GM19023 (cell line): ENCODE results near the gene KLK5.
"Not testable (repeated sequence)": the region's sequence is repeated elsewhere in the genome, so short reads cannot be mapped to it uniquely, and the experiment has no call there.

Experiments used
- ATAC-seq: cut with Tn5 transposase; IDR thresholded peaks from one replicate; pipeline ENCODE4 v1.9.1; 2021; ENCODE audit warnings: mild to moderate bottlenecking, moderate library complexity; ENCODE audit not compliant: unreplicated experiment

KLK5 gene

GRCh38 chr19:50896089-50896590 is 56.7 kb downstream of the KLK5 start:
- not testable (repeated sequence) for ATAC-seq

DNA sequence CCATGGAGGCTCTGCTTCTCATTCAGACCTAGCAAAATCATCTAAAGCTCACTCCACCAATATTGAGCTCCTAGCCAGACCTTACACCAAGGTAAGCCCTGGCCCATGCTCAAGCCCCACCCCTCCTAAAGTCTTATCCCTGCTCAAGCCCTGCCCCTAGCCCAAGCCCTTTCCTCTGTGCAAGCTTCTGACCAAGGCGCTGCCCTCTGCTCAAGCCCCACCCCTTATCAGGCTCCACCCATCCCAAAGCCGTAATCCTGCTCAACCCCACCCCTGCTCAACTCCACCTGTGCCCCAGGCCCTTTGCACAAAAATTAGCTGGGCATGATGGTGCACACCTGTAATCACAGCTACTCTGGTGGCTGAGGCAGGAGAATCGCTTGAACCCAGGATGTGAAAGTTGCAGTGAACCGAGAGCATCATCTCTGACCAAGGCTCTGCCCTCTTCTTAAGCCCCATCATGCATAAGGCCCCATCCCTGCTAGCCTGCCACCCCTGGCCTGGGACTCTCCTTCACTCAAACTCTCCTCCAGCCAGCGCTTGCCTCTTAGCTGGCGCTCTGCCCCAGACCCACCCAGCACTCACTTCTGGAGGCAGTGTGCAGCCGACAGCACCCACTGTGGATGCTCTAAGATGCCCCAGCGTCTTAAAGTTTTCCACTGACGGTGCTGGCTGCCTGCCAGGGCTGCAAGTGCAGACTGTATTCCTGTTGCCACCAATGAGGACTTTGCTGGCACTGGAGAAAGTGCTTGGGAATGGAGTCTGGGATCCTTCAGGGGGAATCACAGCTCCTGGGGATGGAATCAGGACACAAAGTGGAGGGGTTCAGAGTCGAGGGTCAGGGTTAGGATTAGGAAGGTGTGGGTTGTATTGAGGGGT is 58.1 kb downstream of the KLK5 start:
- no peak for ATAC-seq
